HepG2 (cell line): ENCODE results near the gene AP1S3. TPM values are rescaled to one million over a fixed set of nuclear protein-coding genes. Genes with fewer than 3 reads are reported as not detected.

Source experiments
- ATAC-seq: fragments of 200-7000 bp; cut with Tn5 transposase; 3 replicates; pipeline ENCODE4 v1.9.1; 2020; ENCODE audit warnings: mild to moderate bottlenecking, moderate library complexity
- BruUV-seq: library from RNA; stranded (reverse); fragments of 400-500 nt; replicated peaks from 2 replicates; lab custom pipeline; 2021; lab: Mats Ljungman, UMichigan
- CTCF ChIA-PET: fragments of 300-600 bp; formaldehyde crosslinking; extraction: SDS; loops from one replicate; lab custom pipeline; 2021; ENCODE audit warnings: low total read pairs, inconsistent platforms, low intra/inter-chr PET ratio; lab: Yijun Ruan, JAX
- POLR2A ChIA-PET: fragments of 350-600 bp; sonication (Branson Sonifier 250); formaldehyde crosslinking; loops from one replicate; lab custom pipeline; 2020; ENCODE audit warnings: antibody characterized with exemption, inconsistent platforms; lab: Yijun Ruan, JAX
- DNase-seq: peaks from one replicate; pipeline ENCODE4 v3.0.0-alpha.2; 2015; ENCODE audit warnings: low spot score
- FAIRE-seq: peaks from 3 replicates; lab custom pipeline; 2011; peaks lifted over from hg19 to GRCh38; lab: Jason Lieb, UNC
- H2AFZ ChIP-seq: one replicate; pipeline ENCODE4 v1.6.1; 2011; ENCODE audit warnings: low read length, inconsistent platforms
- H3K27ac ChIP-seq: fragments of 300-600 bp; 3 replicates; pipeline ENCODE4 v1.8.0; 2011; ENCODE audit warnings: mixed run types, mild to moderate bottlenecking, mixed read lengths, low read length, inconsistent platforms; ENCODE audit not compliant: insufficient read depth; ENCODE audit errors: extremely low read length
- H3K27me3 ChIP-seq, 2 experiments: fragments of 200-600 bp in 1 of 2; 2 replicates in 1 of 2; 3 replicates in 1 of 2; pipeline versions ENCODE4 v1.6.0 to v1.8.0; 2011; ENCODE audit warnings: low read length in 2 of 2, mild to moderate bottlenecking in 2 of 2, moderate library complexity in 2 of 2, inconsistent platforms in 1 of 2; ENCODE audit not compliant: insufficient read depth in 2 of 2, control insufficient read depth in 1 of 2
- H3K36me3 ChIP-seq, 2 experiments: fragments of 200-600 bp in 1 of 2; replicated peaks in 1 of 2; 2 replicates in 1 of 2; 3 replicates in 1 of 2; pipeline versions ENCODE4 v1.5.1 to v1.8.0; 2011; ENCODE audit warnings: low read length in 2 of 2, inconsistent platforms in 1 of 2; ENCODE audit not compliant: insufficient read depth in 2 of 2, control insufficient read depth in 1 of 2
- H3K4me1 ChIP-seq: 2 replicates; pipeline ENCODE4 v1.5.1; 2012; ENCODE audit warnings: low read length, inconsistent platforms; ENCODE audit not compliant: insufficient read depth
- H3K4me2 ChIP-seq: 2 replicates; pipeline ENCODE4 v1.6.0; 2011; ENCODE audit warnings: low read depth, low read length, inconsistent platforms
- H3K4me3 ChIP-seq, 3 experiments: fragments of 200-600 bp in 1 of 3; sonication (generic), shearing (Covaris generic) in 1 of 3; replicated peaks in 1 of 3; 2 replicates each; pipeline ENCODE4 v1.5.1; 2011 to 2016; ENCODE audit warnings: low read length in 3 of 3, inconsistent platforms in 2 of 3, low read depth in 2 of 3, mild to moderate bottlenecking in 2 of 3, control low read depth in 1 of 3, mixed read lengths in 1 of 3; ENCODE audit not compliant: insufficient read depth in 1 of 3
- H3K79me2 ChIP-seq: one replicate; pipeline ENCODE4 v1.6.1; 2011; ENCODE audit warnings: low read length, inconsistent platforms; ENCODE audit not compliant: insufficient read depth
- H3K9ac ChIP-seq: 2 replicates; pipeline ENCODE4 v1.6.0; 2011; ENCODE audit warnings: mild to moderate bottlenecking, low read depth, low read length, inconsistent platforms; ENCODE audit not compliant: insufficient read depth
- H3K9me3 ChIP-seq: 2 replicates; pipeline ENCODE4 v1.5.1; 2012; ENCODE audit warnings: mild to moderate bottlenecking, low read length
- H4K20me1 ChIP-seq: 2 replicates; pipeline ENCODE4 v1.6.0; 2011; ENCODE audit warnings: inconsistent platforms, mild to moderate bottlenecking, low read length, moderate library complexity; ENCODE audit not compliant: insufficient read depth
- ADNP ChIP-seq: sonication (generic); formaldehyde crosslinking; IDR thresholded peaks from 2 replicates; pipeline ENCODE4 v1.4.0; 2020; ENCODE audit warnings: missing genetic modification reagents
- ARID2 ChIP-seq: sonication (generic); formaldehyde crosslinking; IDR thresholded peaks from 2 replicates; pipeline ENCODE4 v1.8.1; 2022; ENCODE audit warnings: mild to moderate bottlenecking, missing genetic modification reagents, borderline replicate concordance
- ETV6 ChIP-seq: sonication (generic); formaldehyde crosslinking; conservative IDR thresholded peaks from 2 replicates; pipeline ENCODE4 v1.4.0; 2020; ENCODE audit warnings: missing genetic modification reagents
- KAT7 ChIP-seq: IDR thresholded peaks from 2 replicates; pipeline ENCODE4 v1.6.1; 2018; ENCODE audit warnings: borderline replicate concordance, missing compliant biosample characterization
- RARA ChIP-seq: IDR thresholded peaks from 2 replicates; pipeline ENCODE4 v1.6.1; 2016; ENCODE audit warnings: missing genetic modification reagents, missing compliant biosample characterization
- ZNF556 ChIP-seq: sonication (generic); formaldehyde crosslinking; IDR thresholded peaks from 2 replicates; pipeline ENCODE4 v1.4.0; 2020; ENCODE audit warnings: mild to moderate bottlenecking, missing genetic modification reagents, borderline replicate concordance
- ZNF614 ChIP-seq: IDR thresholded peaks from 2 replicates; pipeline ENCODE4 v1.6.1; 2018; ENCODE audit warnings: missing biosample characterization, missing genetic modification reagents, inconsistent platforms, borderline replicate concordance
- WGBS: methylation state at CpG from one replicate; pipeline ENCODE4 v1.1.6; 2017; ENCODE audit warnings: low lambda C conversion rate; 5-methylcytosine and 5-hydroxymethylcytosine counted together
- in situ Hi-C: cut with HindIII; loops from 2 replicates; pipeline ENCODE4 v1.10.0; 2017; ENCODE audit warnings: low pct_unique_long_range_greater_than_20kb; ENCODE audit not compliant: extremely low pct_ligation_motif_present
- intact Hi-C: fragments of 100-400 bp; cut with micrococcal nuclease; formaldehyde crosslinking; loops from one replicate; pipeline ENCODE4 v1.10.0; 2022; ENCODE audit not compliant: unreplicated experiment
- polyA plus RNA-seq, 8 experiments: library from polyadenylated mRNA; depleted of rRNA in 3 of 8; stranded (reverse) in 7 of 8; unstranded in 1 of 8; fragments of >200 nt; fragmentation: Illumina TruSeq in 4 of 8; extraction: Trizol in 4 of 8; gene quantifications; 2 replicates each; pipeline versions ENCODE4 v1.2.1 to v1.2.3, GENCODE V29; 2011 to 2016; ENCODE audit warnings: low read depth in 4 of 8, missing spikeins in 1 of 8, mixed read lengths in 1 of 8; ENCODE audit not compliant: insufficient read depth in 1 of 8
- total RNA-seq, 5 experiments: library from RNA; depleted of rRNA; stranded (reverse); fragments of >200 nt; fragmentation: Illumina TruSeq; extraction: Trizol; gene quantifications; 2 replicates each; pipeline ENCODE4 v1.2.3, GENCODE V29; 2016; ENCODE audit warnings: low read depth in 1 of 5
- TF ChIP-seq, protein P1 (sequence below), 2 experiments: sonication (generic) in 1 of 2; formaldehyde crosslinking in 1 of 2; IDR thresholded peaks; 2 replicates each; pipeline versions ENCODE4 v1.4.0 to v1.6.1; 2018 to 2020; ENCODE audit warnings: missing genetic modification reagents in 2 of 2, borderline replicate concordance in 1 of 2, low read depth in 1 of 2, mild to moderate bottlenecking in 1 of 2, missing biosample characterization in 1 of 2
- TF ChIP-seq, protein P2 (sequence below): sonication (generic); formaldehyde crosslinking; IDR thresholded peaks from 2 replicates; pipeline ENCODE4 v1.4.0; 2020; ENCODE audit warnings: mild to moderate bottlenecking, missing genetic modification reagents
- TF ChIP-seq, protein P3 (sequence below): sonication (generic); formaldehyde crosslinking; IDR thresholded peaks from 2 replicates; pipeline ENCODE4 v1.4.0; 2020; ENCODE audit warnings: missing genetic modification reagents
- TF ChIP-seq, protein P4 (sequence below): sonication (generic); formaldehyde crosslinking; IDR thresholded peaks from 2 replicates; pipeline ENCODE4 v1.9.0; 2021; ENCODE audit warnings: missing genetic modification reagents, borderline replicate concordance

AP1S3 gene
- total and polyA plus RNA-seq, 2 of the 13 experiments (the other 11 are each of a cell fraction or from before 2014, with no cell fraction given) = 3.0 to 16.3 TPM

DNA sequence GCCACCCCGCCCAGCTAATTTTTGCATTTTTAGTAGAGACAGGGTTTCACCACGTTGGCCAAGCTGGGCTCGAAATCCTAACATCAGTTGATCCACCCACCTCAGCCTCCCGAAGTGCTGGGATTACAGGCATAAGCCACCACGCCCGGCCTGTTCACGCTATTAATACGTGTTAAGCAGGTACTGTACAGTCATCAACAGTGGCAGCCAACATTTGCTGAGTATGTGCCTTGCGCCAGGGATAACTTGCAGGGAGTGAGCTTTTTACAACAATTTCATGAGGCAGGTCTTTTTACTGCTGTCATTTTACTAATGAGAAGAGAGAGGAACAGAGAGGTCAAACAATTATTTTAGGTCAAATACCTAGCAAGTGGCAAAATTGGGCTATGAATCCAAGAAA lies 115.2 kb downstream of the AP1S3 start:
- Histone ChIP-seq H3K27me3 (no peaks in the 10 kb centered on the region), H3K4me3 (no peak overlapping the region), H3K4me1 (peaks cover 23% of the 10 kb centered on the region), H3K9ac (no peak overlapping the region), H3K79me2 (no peaks in the 10 kb centered on the region), H3K4me2 (no peak overlapping the region), H3K36me3 (no peaks in the 10 kb centered on the region), H4K20me1 (no peaks in the 10 kb centered on the region), H2AFZ (no peak overlapping the region), H3K9me3 (peaks cover 8% of the 10 kb centered on the region), H3K27ac (no peak overlapping the region)
- FAIRE-seq = no peak
- DNase-seq = no peak
- WGBS = 59% methylated on average over 9 of the region's 9 CpGs
- intact Hi-C loops = no loop called here
- ChIA-PET CTCF (no interaction called here), POLR2A (no interaction called here)
- no peak for ATAC-seq
- in situ Hi-C loops = no loop called here
- BruUV-seq = no TSS peak
- TF ChIP-seq, protein P1, sequence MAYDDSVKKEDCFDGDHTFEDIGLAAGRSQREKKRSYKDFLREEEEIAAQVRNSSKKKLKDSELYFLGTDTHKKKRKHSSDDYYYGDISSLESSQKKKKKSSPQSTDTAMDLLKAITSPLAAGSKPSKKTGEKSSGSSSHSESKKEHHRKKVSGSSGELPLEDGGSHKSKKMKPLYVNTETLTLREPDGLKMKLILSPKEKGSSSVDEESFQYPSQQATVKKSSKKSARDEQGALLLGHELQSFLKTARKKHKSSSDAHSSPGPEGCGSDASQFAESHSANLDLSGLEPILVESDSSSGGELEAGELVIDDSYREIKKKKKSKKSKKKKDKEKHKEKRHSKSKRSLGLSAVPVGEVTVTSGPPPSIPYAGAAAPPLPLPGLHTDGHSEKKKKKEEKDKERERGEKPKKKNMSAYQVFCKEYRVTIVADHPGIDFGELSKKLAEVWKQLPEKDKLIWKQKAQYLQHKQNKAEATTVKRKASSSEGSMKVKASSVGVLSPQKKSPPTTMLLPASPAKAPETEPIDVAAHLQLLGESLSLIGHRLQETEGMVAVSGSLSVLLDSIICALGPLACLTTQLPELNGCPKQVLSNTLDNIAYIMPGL (CRISPR knock-in tag; IDR thresholded peaks at IDR 0.05; ENCODE audit: borderline replicate concordance in 1 of 2, low read depth in 1 of 2) = no peak
- TF ChIP-seq, protein P2, sequence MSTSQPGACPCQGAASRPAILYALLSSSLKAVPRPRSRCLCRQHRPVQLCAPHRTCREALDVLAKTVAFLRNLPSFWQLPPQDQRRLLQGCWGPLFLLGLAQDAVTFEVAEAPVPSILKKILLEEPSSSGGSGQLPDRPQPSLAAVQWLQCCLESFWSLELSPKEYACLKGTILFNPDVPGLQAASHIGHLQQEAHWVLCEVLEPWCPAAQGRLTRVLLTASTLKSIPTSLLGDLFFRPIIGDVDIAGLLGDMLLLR = no peak
- TF ChIP-seq ARID2 (CRISPR knock-in tag) (no peak), RARA (no peak), ADNP (no peak), KAT7 (no peak), ETV6 (no peak), ZNF614 (no peak), ZNF556 (CRISPR knock-in tag) (no peak)
- TF ChIP-seq, protein P3, sequence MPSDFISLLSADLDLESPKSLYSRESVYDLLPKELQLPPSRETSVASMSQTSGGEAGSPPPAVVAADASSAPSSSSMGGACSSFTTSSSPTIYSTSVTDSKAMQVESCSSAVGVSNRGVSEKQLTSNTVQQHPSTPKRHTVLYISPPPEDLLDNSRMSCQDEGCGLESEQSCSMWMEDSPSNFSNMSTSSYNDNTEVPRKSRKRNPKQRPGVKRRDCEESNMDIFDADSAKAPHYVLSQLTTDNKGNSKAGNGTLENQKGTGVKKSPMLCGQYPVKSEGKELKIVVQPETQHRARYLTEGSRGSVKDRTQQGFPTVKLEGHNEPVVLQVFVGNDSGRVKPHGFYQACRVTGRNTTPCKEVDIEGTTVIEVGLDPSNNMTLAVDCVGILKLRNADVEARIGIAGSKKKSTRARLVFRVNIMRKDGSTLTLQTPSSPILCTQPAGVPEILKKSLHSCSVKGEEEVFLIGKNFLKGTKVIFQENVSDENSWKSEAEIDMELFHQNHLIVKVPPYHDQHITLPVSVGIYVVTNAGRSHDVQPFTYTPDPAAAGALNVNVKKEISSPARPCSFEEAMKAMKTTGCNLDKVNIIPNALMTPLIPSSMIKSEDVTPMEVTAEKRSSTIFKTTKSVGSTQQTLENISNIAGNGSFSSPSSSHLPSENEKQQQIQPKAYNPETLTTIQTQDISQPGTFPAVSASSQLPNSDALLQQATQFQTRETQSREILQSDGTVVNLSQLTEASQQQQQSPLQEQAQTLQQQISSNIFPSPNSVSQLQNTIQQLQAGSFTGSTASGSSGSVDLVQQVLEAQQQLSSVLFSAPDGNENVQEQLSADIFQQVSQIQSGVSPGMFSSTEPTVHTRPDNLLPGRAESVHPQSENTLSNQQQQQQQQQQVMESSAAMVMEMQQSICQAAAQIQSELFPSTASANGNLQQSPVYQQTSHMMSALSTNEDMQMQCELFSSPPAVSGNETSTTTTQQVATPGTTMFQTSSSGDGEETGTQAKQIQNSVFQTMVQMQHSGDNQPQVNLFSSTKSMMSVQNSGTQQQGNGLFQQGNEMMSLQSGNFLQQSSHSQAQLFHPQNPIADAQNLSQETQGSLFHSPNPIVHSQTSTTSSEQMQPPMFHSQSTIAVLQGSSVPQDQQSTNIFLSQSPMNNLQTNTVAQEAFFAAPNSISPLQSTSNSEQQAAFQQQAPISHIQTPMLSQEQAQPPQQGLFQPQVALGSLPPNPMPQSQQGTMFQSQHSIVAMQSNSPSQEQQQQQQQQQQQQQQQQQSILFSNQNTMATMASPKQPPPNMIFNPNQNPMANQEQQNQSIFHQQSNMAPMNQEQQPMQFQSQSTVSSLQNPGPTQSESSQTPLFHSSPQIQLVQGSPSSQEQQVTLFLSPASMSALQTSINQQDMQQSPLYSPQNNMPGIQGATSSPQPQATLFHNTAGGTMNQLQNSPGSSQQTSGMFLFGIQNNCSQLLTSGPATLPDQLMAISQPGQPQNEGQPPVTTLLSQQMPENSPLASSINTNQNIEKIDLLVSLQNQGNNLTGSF (CRISPR knock-in tag) = no peak
- TF ChIP-seq, protein P4, sequence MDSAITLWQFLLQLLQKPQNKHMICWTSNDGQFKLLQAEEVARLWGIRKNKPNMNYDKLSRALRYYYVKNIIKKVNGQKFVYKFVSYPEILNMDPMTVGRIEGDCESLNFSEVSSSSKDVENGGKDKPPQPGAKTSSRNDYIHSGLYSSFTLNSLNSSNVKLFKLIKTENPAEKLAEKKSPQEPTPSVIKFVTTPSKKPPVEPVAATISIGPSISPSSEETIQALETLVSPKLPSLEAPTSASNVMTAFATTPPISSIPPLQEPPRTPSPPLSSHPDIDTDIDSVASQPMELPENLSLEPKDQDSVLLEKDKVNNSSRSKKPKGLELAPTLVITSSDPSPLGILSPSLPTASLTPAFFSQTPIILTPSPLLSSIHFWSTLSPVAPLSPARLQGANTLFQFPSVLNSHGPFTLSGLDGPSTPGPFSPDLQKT (CRISPR knock-in tag) = no peak
